Forelimb muscle (tissue), 1 donor: ENCODE measurements around the gene IGFBP5. TPM values are rescaled to one million over a fixed set of nuclear protein-coding genes. Genes with fewer than 3 reads are reported as not detected.

Experiments used
- polyA plus RNA-seq: library from polyadenylated mRNA; unstranded; fragments of 120-200 nt; gene quantifications from one replicate; pipeline ENCODE4 v1.2.1, GENCODE V29; 2013; ENCODE audit not compliant: insufficient read length

The IGFBP5 gene
- polyA plus RNA-seq, 1 donor, result 468 TPM

Other genes with a start within 250 kb of the IGFBP5 start
- 4,827 TPM for gene RPL37A, start 196.7 kb downstream of the IGFBP5 start, polyA plus RNA-seq
- gene IGFBP2, start 62.1 kb downstream of the IGFBP5 start, polyA plus RNA-seq, result 149 TPM
- not detected for gene TNP1, start 164.5 kb upstream of the IGFBP5 start, polyA plus RNA-seq